K562 (cell line): ENCODE data around the gene METRNL. TPM values are rescaled to one million over a fixed set of nuclear protein-coding genes. Genes with fewer than 3 reads are reported as not detected.

Experiments
- BDP1 ChIP-seq: IDR thresholded peaks from 3 replicates; pipeline ENCODE4 v1.6.1; 2011; ENCODE audit not compliant: insufficient read length, insufficient read depth
- CUX1 ChIP-seq: fragments of 200-800 bp; sonication (Bioruptor generic); IDR thresholded peaks from 2 replicates; pipeline ENCODE4 v1.6.1; 2016; ENCODE audit warnings: missing genetic modification characterization, missing compliant biosample characterization
- ETS1 ChIP-seq: conservative IDR thresholded peaks from 2 replicates; pipeline ENCODE4 v1.6.1; 2011; ENCODE audit warnings: low read depth, mild to moderate bottlenecking, low read length; ENCODE audit not compliant: control insufficient read depth
- KDM5B ChIP-seq: fragments of 200-600 bp; sonication (generic); IDR thresholded peaks from 2 replicates; pipeline ENCODE4 v1.6.1; 2012; ENCODE audit warnings: low read depth, mild to moderate bottlenecking, moderate library complexity, low read length, control low read depth, inconsistent platforms; ENCODE audit not compliant: insufficient replicate concordance
- PHF8 ChIP-seq: fragments of 200-600 bp; sonication (generic); IDR thresholded peaks from 2 replicates; pipeline ENCODE4 v1.6.1; 2012; ENCODE audit warnings: mixed run types, mild to moderate bottlenecking, inconsistent platforms, low read length, moderate library complexity, borderline replicate concordance
- SRSF3 ChIP-seq: fragments of 200-400 bp; formaldehyde crosslinking; IDR thresholded peaks from 2 replicates; pipeline ENCODE4 v1.6.1; 2016; ENCODE audit warnings: mild to moderate bottlenecking, low read length, moderate library complexity; ENCODE audit not compliant: insufficient read depth
- polyA plus RNA-seq, 8 experiments: library from polyadenylated mRNA; depleted of rRNA in 4 of 8; stranded (reverse) in 5 of 8; unstranded in 3 of 8; fragments of >200 nt; fragmentation: Nextera tagmentation in 2 of 8; fragmentation: Illumina TruSeq in 1 of 8; extraction: Ambion mirVana in 2 of 8; extraction: Trizol in 1 of 8; gene quantifications; 2 replicates each; pipeline versions ENCODE4 v1.2.1 to v1.2.3, GENCODE V29; 2011 to 2014; ENCODE audit warnings: inconsistent platforms in 1 of 8, missing spikeins in 1 of 8
- total RNA-seq, 7 experiments: library from RNA; depleted of rRNA in 6 of 7; stranded (reverse); fragments of >200 nt in 6 of 7; fragmentation: Illumina TruSeq in 2 of 7; extraction: Trizol in 2 of 7; gene quantifications; 2 replicates each; pipeline versions ENCODE4 v1.2.1 to v1.2.3, GENCODE V29; 2011 to 2021; ENCODE audit warnings: low replicate concordance in 1 of 7
- TF ChIP-seq, protein P1 (sequence below): fragments of 250-450 bp; sonication (Bioruptor Pico); IDR thresholded peaks from 2 replicates; pipeline ENCODE4 v1.8.0; 2021; ENCODE audit warnings: mild to moderate bottlenecking, moderate library complexity
- TF ChIP-seq, protein P2 (sequence below): sonication (generic); formaldehyde crosslinking; IDR thresholded peaks from 2 replicates; pipeline ENCODE4 v1.8.1; 2022; ENCODE audit warnings: missing genetic modification reagents
- TF ChIP-seq, protein P3 (sequence below): fragments of 200-800 bp; sonication (Bioruptor generic); IDR thresholded peaks from 2 replicates; pipeline ENCODE4 v1.6.1; 2017; ENCODE audit warnings: missing genetic modification characterization, missing compliant biosample characterization
- TF ChIP-seq, protein P4 (sequence below): sonication (generic); formaldehyde crosslinking; IDR thresholded peaks from 2 replicates; pipeline ENCODE4 v1.9.0; 2022; ENCODE audit warnings: mild to moderate bottlenecking, missing genetic modification reagents
- TF ChIP-seq, protein P5 (sequence below): fragments of 450-650 bp; IDR thresholded peaks from 2 replicates; pipeline ENCODE4 v1.7.1; 2018; ENCODE audit warnings: mild to moderate bottlenecking, low read depth; ENCODE audit not compliant: partially characterized antibody

Gene METRNL
- total and polyA plus RNA-seq, 9 of the 15 experiments (the other 6 are each of a cell fraction or from before 2014, with no cell fraction given): 0.17 to 31.8 (median 2.9) TPM

- TF ChIP-seq ETS1 (no peak), PHF8 (no peak), CUX1 (no peak), KDM5B (no peak), BDP1 (no peak), SRSF3 (no peak)
- TF ChIP-seq, protein P1, sequence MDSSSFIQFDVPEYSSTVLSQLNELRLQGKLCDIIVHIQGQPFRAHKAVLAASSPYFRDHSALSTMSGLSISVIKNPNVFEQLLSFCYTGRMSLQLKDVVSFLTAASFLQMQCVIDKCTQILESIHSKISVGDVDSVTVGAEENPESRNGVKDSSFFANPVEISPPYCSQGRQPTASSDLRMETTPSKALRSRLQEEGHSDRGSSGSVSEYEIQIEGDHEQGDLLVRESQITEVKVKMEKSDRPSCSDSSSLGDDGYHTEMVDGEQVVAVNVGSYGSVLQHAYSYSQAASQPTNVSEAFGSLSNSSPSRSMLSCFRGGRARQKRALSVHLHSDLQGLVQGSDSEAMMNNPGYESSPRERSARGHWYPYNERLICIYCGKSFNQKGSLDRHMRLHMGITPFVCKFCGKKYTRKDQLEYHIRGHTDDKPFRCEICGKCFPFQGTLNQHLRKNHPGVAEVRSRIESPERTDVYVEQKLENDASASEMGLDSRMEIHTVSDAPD: no peak
- TF ChIP-seq, protein P2, sequence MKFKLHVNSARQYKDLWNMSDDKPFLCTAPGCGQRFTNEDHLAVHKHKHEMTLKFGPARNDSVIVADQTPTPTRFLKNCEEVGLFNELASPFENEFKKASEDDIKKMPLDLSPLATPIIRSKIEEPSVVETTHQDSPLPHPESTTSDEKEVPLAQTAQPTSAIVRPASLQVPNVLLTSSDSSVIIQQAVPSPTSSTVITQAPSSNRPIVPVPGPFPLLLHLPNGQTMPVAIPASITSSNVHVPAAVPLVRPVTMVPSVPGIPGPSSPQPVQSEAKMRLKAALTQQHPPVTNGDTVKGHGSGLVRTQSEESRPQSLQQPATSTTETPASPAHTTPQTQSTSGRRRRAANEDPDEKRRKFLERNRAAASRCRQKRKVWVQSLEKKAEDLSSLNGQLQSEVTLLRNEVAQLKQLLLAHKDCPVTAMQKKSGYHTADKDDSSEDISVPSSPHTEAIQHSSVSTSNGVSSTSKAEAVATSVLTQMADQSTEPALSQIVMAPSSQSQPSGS (CRISPR knock-in tag): no peak
- TF ChIP-seq, protein P3, sequence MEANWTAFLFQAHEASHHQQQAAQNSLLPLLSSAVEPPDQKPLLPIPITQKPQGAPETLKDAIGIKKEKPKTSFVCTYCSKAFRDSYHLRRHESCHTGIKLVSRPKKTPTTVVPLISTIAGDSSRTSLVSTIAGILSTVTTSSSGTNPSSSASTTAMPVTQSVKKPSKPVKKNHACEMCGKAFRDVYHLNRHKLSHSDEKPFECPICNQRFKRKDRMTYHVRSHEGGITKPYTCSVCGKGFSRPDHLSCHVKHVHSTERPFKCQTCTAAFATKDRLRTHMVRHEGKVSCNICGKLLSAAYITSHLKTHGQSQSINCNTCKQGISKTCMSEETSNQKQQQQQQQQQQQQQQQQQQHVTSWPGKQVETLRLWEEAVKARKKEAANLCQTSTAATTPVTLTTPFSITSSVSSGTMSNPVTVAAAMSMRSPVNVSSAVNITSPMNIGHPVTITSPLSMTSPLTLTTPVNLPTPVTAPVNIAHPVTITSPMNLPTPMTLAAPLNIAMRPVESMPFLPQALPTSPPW (CRISPR knock-in tag): peak; percentile 57
- TF ChIP-seq, protein P4, sequence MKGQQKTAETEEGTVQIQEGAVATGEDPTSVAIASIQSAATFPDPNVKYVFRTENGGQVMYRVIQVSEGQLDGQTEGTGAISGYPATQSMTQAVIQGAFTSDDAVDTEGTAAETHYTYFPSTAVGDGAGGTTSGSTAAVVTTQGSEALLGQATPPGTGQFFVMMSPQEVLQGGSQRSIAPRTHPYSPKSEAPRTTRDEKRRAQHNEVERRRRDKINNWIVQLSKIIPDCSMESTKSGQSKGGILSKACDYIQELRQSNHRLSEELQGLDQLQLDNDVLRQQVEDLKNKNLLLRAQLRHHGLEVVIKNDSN: no peak
- TF ChIP-seq, protein P5, sequence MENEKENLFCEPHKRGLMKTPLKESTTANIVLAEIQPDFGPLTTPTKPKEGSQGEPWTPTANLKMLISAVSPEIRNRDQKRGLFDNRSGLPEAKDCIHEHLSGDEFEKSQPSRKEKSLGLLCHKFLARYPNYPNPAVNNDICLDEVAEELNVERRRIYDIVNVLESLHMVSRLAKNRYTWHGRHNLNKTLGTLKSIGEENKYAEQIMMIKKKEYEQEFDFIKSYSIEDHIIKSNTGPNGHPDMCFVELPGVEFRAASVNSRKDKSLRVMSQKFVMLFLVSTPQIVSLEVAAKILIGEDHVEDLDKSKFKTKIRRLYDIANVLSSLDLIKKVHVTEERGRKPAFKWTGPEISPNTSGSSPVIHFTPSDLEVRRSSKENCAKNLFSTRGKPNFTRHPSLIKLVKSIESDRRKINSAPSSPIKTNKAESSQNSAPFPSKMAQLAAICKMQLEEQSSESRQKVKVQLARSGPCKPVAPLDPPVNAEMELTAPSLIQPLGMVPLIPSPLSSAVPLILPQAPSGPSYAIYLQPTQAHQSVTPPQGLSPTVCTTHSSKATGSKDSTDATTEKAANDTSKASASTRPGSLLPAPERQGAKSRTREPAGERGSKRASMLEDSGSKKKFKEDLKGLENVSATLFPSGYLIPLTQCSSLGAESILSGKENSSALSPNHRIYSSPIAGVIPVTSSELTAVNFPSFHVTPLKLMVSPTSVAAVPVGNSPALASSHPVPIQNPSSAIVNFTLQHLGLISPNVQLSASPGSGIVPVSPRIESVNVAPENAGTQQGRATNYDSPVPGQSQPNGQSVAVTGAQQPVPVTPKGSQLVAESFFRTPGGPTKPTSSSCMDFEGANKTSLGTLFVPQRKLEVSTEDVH: no peak
These were observed 11.6 kb upstream of the METRNL start (continued) for GRCh38 chr17:83067718-83068261.
